Stomach (tissue), 4 donors: ENCODE results near the gene APOLD1.

Experiments used
- EP300 ChIP-seq: sonication (generic); formaldehyde crosslinking; IDR thresholded peaks from one replicate; pipeline ENCODE4 v1.6.1; 2017; ENCODE audit warnings: antibody characterized with exemption
- POLR2A ChIP-seq, 4 donors: fragments of 450-650 bp; IDR thresholded peaks; one replicate each; pipeline ENCODE4 v1.6.1; 2016; ENCODE audit warnings: antibody characterized with exemption in 4 of 4, control low read depth in 2 of 4, mild to moderate bottlenecking in 1 of 4, moderate library complexity in 1 of 4
- POLR2AphosphoS5 ChIP-seq, 3 donors: sonication (generic); formaldehyde crosslinking; IDR thresholded peaks; one replicate each; pipeline ENCODE4 v1.6.1; 2016; ENCODE audit warnings: antibody characterized with exemption in 3 of 3
- TF ChIP-seq, protein P1 (sequence below), 7 experiments: fragments of 450-650 bp in 4 of 7; fragments of 200-600 bp in 3 of 7; sonication (generic) in 3 of 7; IDR thresholded peaks; one replicate each; pipeline ENCODE4 v1.5.1; 2016 to 2019; ENCODE audit warnings: antibody characterized with exemption in 7 of 7, control low read depth in 2 of 7, mild to moderate bottlenecking in 1 of 7

DNA sequence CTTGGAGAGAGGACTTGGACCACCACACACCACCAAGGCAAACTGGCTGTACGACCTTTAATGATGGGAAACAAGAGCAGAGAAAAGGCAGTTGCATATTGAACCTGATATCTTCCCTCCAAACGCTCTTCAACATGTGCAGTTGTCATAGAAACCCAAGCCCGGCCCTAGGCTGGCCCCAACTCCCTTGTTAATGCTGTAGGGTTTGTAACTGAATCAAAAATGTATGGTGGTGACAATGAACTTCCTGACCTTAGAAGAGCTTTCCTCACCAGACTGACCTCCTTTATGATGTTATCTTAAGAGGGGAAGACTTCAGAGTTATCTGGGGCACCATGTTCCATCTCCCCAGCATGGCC, 12.3 kb downstream of the APOLD1 start:
- no peak for TF ChIP-seq POLR2A (IDR thresholded peaks at IDR 0.05)
- TF ChIP-seq, protein P1, sequence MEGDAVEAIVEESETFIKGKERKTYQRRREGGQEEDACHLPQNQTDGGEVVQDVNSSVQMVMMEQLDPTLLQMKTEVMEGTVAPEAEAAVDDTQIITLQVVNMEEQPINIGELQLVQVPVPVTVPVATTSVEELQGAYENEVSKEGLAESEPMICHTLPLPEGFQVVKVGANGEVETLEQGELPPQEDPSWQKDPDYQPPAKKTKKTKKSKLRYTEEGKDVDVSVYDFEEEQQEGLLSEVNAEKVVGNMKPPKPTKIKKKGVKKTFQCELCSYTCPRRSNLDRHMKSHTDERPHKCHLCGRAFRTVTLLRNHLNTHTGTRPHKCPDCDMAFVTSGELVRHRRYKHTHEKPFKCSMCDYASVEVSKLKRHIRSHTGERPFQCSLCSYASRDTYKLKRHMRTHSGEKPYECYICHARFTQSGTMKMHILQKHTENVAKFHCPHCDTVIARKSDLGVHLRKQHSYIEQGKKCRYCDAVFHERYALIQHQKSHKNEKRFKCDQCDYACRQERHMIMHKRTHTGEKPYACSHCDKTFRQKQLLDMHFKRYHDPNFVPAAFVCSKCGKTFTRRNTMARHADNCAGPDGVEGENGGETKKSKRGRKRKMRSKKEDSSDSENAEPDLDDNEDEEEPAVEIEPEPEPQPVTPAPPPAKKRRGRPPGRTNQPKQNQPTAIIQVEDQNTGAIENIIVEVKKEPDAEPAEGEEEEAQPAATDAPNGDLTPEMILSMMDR (IDR thresholded peaks at IDR 0.05), result no peak
- TF ChIP-seq EP300, result no peak
- TF ChIP-seq POLR2AphosphoS5 (IDR thresholded peaks at IDR 0.05), result no peak
